ENCODE data around the gene IGSF6.

DNA sequence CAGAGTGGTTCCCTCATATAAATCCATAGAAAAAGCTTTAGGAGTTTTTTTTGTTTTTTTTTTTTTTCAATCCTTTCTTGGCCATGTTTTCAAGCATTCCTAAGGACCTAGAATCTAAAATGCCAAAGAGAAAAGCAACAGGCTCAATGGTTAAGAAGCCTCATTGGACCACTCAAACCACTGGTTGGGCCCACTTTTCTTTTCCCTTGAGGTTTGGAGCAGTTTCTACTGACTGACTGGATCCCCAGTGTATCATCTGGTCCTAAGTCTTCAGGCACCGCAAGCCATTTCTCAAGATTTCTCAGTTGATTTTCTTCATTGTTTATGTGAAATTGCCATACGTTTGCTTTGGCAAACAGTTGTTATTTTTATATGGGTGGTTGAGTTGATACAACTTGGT lies 38.6 kb downstream of the IGSF6 start:
- TF ChIP-seq TAF1 (IDR thresholded peaks at IDR 0.05; ENCODE audit: borderline replicate concordance, insufficient read depth, low read length) (no peak), POLR2AphosphoS5 (IDR thresholded peaks at IDR 0.05; ENCODE audit: low read depth, low read length) (no peak)
- TF ChIP-seq, protein P1, sequence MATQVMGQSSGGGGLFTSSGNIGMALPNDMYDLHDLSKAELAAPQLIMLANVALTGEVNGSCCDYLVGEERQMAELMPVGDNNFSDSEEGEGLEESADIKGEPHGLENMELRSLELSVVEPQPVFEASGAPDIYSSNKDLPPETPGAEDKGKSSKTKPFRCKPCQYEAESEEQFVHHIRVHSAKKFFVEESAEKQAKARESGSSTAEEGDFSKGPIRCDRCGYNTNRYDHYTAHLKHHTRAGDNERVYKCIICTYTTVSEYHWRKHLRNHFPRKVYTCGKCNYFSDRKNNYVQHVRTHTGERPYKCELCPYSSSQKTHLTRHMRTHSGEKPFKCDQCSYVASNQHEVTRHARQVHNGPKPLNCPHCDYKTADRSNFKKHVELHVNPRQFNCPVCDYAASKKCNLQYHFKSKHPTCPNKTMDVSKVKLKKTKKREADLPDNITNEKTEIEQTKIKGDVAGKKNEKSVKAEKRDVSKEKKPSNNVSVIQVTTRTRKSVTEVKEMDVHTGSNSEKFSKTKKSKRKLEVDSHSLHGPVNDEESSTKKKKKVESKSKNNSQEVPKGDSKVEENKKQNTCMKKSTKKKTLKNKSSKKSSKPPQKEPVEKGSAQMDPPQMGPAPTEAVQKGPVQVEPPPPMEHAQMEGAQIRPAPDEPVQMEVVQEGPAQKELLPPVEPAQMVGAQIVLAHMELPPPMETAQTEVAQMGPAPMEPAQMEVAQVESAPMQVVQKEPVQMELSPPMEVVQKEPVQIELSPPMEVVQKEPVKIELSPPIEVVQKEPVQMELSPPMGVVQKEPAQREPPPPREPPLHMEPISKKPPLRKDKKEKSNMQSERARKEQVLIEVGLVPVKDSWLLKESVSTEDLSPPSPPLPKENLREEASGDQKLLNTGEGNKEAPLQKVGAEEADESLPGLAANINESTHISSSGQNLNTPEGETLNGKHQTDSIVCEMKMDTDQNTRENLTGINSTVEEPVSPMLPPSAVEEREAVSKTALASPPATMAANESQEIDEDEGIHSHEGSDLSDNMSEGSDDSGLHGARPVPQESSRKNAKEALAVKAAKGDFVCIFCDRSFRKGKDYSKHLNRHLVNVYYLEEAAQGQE (IDR thresholded peaks at IDR 0.05; ENCODE audit: insufficient read depth in 1 of 2, low read depth in 2 of 2, low read length in 2 of 2) = no peak

Data from PFSK-1 (cell line).